ENCODE results near the gene TMEM181. TPM values are rescaled to one million over a fixed set of nuclear protein-coding genes. Genes with fewer than 3 reads are reported as not detected.

Gene TMEM181
- total and polyA plus RNA-seq, 2 of the 13 experiments (the other 11 are each of a cell fraction or from before 2014, with no cell fraction given), result 59.1 to 108 TPM

DNA sequence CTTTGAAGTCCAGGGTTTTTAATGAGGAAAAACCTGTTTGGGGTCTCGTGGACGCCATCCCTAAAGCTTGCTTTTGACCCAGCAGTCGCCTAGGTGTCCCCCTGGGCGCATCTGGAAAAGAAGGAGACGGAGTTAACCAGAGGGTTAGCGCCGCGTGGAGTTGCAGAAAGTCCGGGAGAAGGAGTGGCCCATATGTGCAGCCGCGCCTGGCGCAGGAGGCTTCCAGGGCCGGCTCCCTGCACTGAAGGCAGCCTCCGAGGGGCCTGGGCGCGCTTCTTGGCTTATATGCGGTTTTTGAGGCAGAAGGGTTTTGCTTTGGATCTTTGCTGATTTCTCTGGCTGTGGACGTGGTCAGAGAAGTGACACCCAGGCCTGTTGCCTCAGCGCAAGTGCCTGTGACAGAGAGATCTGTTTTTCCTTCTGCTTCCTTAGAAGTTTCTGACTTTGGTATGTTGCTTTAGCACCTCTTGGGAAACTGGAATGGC lies 987 bp downstream of the TMEM181 start (continued):
- TF ChIP-seq YEATS2 (CRISPR knock-in tag; IDR thresholded peaks at IDR 0.05; ENCODE audit: borderline replicate concordance), result no peak
- TF ChIP-seq IRF2 (CRISPR knock-in tag; IDR thresholded peaks at IDR 0.05), result no peak
- TF ChIP-seq, protein P1, sequence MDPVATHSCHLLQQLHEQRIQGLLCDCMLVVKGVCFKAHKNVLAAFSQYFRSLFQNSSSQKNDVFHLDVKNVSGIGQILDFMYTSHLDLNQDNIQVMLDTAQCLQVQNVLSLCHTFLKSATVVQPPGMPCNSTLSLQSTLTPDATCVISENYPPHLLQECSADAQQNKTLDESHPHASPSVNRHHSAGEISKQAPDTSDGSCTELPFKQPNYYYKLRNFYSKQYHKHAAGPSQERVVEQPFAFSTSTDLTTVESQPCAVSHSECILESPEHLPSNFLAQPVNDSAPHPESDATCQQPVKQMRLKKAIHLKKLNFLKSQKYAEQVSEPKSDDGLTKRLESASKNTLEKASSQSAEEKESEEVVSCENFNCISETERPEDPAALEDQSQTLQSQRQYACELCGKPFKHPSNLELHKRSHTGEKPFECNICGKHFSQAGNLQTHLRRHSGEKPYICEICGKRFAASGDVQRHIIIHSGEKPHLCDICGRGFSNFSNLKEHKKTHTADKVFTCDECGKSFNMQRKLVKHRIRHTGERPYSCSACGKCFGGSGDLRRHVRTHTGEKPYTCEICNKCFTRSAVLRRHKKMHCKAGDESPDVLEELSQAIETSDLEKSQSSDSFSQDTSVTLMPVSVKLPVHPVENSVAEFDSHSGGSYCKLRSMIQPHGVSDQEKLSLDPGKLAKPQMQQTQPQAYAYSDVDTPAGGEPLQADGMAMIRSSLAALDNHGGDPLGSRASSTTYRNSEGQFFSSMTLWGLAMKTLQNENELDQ (CRISPR knock-in tag; IDR thresholded peaks at IDR 0.05; ENCODE audit: borderline replicate concordance), result no peak
- no peak for TF ChIP-seq ZBTB20 (CRISPR knock-in tag; IDR thresholded peaks at IDR 0.05; ENCODE audit: borderline replicate concordance, low read depth)
- no peak for TF ChIP-seq HMG20A (CRISPR knock-in tag; IDR thresholded peaks at IDR 0.05; ENCODE audit: borderline replicate concordance)
- TF ChIP-seq, protein P2, sequence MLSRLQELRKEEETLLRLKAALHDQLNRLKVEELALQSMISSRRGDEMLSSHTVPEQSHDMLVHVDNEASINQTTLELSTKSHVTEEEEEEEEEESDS (CRISPR knock-in tag; IDR thresholded peaks at IDR 0.05; ENCODE audit: borderline replicate concordance), result no peak
- TF ChIP-seq ZNF557 (CRISPR knock-in tag; IDR thresholded peaks at IDR 0.05), result no peak
- no peak for TF ChIP-seq ZEB1 (IDR thresholded peaks at IDR 0.05; ENCODE audit: insufficient replicate concordance, low read depth)
- TF ChIP-seq, protein P3, sequence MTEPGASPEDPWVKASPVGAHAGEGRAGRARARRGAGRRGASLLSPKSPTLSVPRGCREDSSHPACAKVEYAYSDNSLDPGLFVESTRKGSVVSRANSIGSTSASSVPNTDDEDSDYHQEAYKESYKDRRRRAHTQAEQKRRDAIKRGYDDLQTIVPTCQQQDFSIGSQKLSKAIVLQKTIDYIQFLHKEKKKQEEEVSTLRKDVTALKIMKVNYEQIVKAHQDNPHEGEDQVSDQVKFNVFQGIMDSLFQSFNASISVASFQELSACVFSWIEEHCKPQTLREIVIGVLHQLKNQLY (CRISPR knock-in tag; IDR thresholded peaks at IDR 0.05), result no peak
- no peak for TF ChIP-seq ZNF253 (CRISPR knock-in tag; IDR thresholded peaks at IDR 0.05; ENCODE audit: borderline replicate concordance)
- TF ChIP-seq ZNF552 (CRISPR knock-in tag; IDR thresholded peaks at IDR 0.05; ENCODE audit: borderline replicate concordance), result 0 out of 2 replicates have a peak, but pooled peaks have one; percentile 21
- TF ChIP-seq SAP130 (CRISPR knock-in tag; IDR thresholded peaks at IDR 0.05; ENCODE audit: low read depth), result no peak; the same call in 1 of the 2 replicates
- TF ChIP-seq, protein P4, sequence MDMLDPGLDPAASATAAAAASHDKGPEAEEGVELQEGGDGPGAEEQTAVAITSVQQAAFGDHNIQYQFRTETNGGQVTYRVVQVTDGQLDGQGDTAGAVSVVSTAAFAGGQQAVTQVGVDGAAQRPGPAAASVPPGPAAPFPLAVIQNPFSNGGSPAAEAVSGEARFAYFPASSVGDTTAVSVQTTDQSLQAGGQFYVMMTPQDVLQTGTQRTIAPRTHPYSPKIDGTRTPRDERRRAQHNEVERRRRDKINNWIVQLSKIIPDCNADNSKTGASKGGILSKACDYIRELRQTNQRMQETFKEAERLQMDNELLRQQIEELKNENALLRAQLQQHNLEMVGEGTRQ (IDR thresholded peaks at IDR 0.05; ENCODE audit: low read depth, low read length), result no peak
- TF ChIP-seq, protein P4 (CRISPR knock-in tag; IDR thresholded peaks at IDR 0.05; ENCODE audit: borderline replicate concordance), result 0 out of 2 replicates have a peak, but pooled peaks have one; percentile 12
- TF ChIP-seq, protein P5, sequence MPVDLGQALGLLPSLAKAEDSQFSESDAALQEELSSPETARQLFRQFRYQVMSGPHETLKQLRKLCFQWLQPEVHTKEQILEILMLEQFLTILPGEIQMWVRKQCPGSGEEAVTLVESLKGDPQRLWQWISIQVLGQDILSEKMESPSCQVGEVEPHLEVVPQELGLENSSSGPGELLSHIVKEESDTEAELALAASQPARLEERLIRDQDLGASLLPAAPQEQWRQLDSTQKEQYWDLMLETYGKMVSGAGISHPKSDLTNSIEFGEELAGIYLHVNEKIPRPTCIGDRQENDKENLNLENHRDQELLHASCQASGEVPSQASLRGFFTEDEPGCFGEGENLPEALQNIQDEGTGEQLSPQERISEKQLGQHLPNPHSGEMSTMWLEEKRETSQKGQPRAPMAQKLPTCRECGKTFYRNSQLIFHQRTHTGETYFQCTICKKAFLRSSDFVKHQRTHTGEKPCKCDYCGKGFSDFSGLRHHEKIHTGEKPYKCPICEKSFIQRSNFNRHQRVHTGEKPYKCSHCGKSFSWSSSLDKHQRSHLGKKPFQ (CRISPR knock-in tag; IDR thresholded peaks at IDR 0.05; ENCODE audit: insufficient replicate concordance), result no peak
- no peak for TF ChIP-seq ZNF296 (CRISPR knock-in tag; conservative IDR thresholded peaks at IDR 0.05)
- TF ChIP-seq ZBTB3 (CRISPR knock-in tag; IDR thresholded peaks at IDR 0.05; ENCODE audit: borderline replicate concordance, low read depth), result no peak
- no peak for TF ChIP-seq ZNF207 (IDR thresholded peaks at IDR 0.05; ENCODE audit: borderline replicate concordance)
- no peak for TF ChIP-seq ZNF432 (CRISPR knock-in tag; IDR thresholded peaks at IDR 0.05; ENCODE audit: borderline replicate concordance)
- no peak for TF ChIP-seq STAG1 (CRISPR knock-in tag; IDR thresholded peaks at IDR 0.05)
- TF ChIP-seq HCFC1 (IDR thresholded peaks at IDR 0.05; ENCODE audit: low read depth, low read length), result no peak
- TF ChIP-seq IKZF4 (CRISPR knock-in tag; IDR thresholded peaks at IDR 0.05; ENCODE audit: borderline replicate concordance, low read depth, not compliant biosample characterization), result no peak
- no peak for TF ChIP-seq ZNF30 (CRISPR knock-in tag; IDR thresholded peaks at IDR 0.05)
- no peak for TF ChIP-seq TBX3 (IDR thresholded peaks at IDR 0.05; ENCODE audit: borderline replicate concordance)

All from HepG2 (cell line).